Thyroid gland (tissue), 4 donors: Measurements from ENCODE around the gene APOL4. TPM values are rescaled to one million over a fixed set of nuclear protein-coding genes. Genes with fewer than 3 reads are reported as not detected.

Experiments used
- DNase-seq, 2 donors: peaks; one replicate each; pipeline ENCODE4 v3.0.0-alpha.2; 2019
- H3K27ac ChIP-seq, 3 donors: fragments of 200-600 bp; sonication (generic); 1 replicate in 2 of 3; 2 replicates in 1 of 3; pipeline ENCODE4 v1.5.1; 2016 to 2019; ENCODE audit warnings: mild to moderate bottlenecking in 1 of 3, moderate library complexity in 1 of 3
- H3K27me3 ChIP-seq: fragments of 200-600 bp; sonication (generic); one replicate; pipeline ENCODE4 v1.5.1; 2019
- H3K36me3 ChIP-seq, 2 donors: fragments of 200-600 bp; sonication (generic); one replicate each; pipeline ENCODE4 v1.5.1; 2016 to 2019
- H3K4me1 ChIP-seq, 2 donors: fragments of 200-600 bp; sonication (generic); one replicate each; pipeline ENCODE4 v1.5.1; 2017 to 2019
- H3K4me3 ChIP-seq, 3 donors: fragments of 200-600 bp; sonication (generic); replicated peaks in 1 of 3; 1 replicate in 2 of 3; 2 replicates in 1 of 3; pipeline ENCODE4 v1.5.1; 2016; ENCODE audit warnings: mild to moderate bottlenecking in 1 of 3
- H3K9me3 ChIP-seq: fragments of 200-600 bp; sonication (generic); one replicate; pipeline ENCODE4 v1.5.1; 2017
- POLR2A ChIP-seq, 2 donors: fragments of 450-650 bp; IDR thresholded peaks; one replicate each; pipeline ENCODE4 v1.6.1; 2017; ENCODE audit warnings: antibody characterized with exemption in 2 of 2, mild to moderate bottlenecking in 2 of 2, moderate library complexity in 1 of 2
- WGBS, 2 donors: methylation state at CpG; one replicate each; pipeline ENCODE4 v1.1.5; 2017; 5-methylcytosine and 5-hydroxymethylcytosine counted together
- intact Hi-C: fragments of 100-400 bp; cut with DNase I; formaldehyde crosslinking; loops from one replicate; pipeline ENCODE4 v1.15.1; 2023
- total RNA-seq, 4 donors: library from RNA; depleted of rRNA; stranded (reverse); fragments of >200 nt; gene quantifications; one replicate each; pipeline ENCODE4 v1.2.3, GENCODE V29; 2016
- TF ChIP-seq, protein P1 (sequence below), 6 experiments: fragments of 200-600 bp in 3 of 6; fragments of 450-650 bp in 3 of 6; sonication (generic) in 3 of 6; IDR thresholded peaks; one replicate each; pipeline ENCODE4 v1.5.1; 2016 to 2019; ENCODE audit warnings: antibody characterized with exemption in 6 of 6, mild to moderate bottlenecking in 2 of 6, inconsistent platforms in 1 of 6, moderate library complexity in 1 of 6

The APOL4 gene
- total RNA-seq, 4 donors from 2014 or later, result 5.8 to 16.1 (median 7.5) TPM; not detected in 1

DNA sequence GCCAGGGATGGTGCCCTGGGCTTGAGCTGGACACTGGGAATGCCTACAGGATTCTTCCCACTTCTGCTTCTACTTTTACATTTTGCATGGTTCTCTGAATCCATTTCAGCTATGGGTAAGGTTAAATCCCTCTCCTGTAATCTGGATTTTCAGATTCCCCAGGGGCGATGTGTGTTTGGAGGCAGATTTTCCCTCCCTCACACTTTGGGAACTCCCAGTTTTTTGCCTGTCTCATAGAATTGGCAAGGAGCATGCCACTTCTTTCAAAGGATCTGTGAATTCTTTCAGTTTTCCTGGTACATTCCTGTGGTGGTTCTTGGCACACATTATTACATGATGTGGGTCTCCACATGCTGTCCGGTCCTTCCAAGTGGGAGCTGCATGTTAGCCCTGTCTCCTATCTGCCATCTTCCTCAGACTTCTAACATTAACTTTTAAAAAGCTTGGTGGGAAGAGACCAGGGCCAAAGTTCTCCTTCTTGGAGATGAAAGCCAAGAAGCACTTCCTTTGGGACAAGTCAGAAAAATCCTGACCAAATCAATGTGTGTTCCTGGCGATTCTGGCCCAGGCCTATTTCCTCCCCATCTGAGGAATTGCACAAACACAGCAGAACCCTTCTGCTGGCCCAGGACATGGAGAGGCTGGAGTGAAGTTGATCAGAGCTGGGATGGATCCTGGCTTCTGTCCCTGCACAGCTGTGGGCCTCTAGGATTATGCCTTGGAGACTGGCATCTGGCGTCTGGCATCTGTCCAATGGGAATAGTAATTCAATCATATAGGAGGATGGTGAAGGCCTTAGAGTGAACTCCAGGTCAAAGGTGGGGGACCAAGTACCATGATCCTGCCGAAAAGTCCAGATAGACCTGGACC is 43.1 kb upstream of the APOL4 start:
- Histone ChIP-seq H3K27ac (peak overlapping the region in 2 of 3 donors; percentile 4 to 31), H3K36me3 (no peaks in the 10 kb centered on the region), H3K4me3 (no peak overlapping the region), H3K9me3 (no peaks in the 10 kb centered on the region), H3K27me3 (no peaks in the 10 kb centered on the region), H3K4me1 (peaks cover 2% of the 10 kb centered on the region in 2 donors)
- no peak for TF ChIP-seq POLR2A (IDR thresholded peaks at IDR 0.05)
- TF ChIP-seq, protein P1, sequence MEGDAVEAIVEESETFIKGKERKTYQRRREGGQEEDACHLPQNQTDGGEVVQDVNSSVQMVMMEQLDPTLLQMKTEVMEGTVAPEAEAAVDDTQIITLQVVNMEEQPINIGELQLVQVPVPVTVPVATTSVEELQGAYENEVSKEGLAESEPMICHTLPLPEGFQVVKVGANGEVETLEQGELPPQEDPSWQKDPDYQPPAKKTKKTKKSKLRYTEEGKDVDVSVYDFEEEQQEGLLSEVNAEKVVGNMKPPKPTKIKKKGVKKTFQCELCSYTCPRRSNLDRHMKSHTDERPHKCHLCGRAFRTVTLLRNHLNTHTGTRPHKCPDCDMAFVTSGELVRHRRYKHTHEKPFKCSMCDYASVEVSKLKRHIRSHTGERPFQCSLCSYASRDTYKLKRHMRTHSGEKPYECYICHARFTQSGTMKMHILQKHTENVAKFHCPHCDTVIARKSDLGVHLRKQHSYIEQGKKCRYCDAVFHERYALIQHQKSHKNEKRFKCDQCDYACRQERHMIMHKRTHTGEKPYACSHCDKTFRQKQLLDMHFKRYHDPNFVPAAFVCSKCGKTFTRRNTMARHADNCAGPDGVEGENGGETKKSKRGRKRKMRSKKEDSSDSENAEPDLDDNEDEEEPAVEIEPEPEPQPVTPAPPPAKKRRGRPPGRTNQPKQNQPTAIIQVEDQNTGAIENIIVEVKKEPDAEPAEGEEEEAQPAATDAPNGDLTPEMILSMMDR (IDR thresholded peaks at IDR 0.05), result no peak
- intact Hi-C loops, result no loop called here
- no peak for DNase-seq
- WGBS, 2 donors, result 81 to 92% methylated on average over 5 of the region's 5 CpGs

DNA sequence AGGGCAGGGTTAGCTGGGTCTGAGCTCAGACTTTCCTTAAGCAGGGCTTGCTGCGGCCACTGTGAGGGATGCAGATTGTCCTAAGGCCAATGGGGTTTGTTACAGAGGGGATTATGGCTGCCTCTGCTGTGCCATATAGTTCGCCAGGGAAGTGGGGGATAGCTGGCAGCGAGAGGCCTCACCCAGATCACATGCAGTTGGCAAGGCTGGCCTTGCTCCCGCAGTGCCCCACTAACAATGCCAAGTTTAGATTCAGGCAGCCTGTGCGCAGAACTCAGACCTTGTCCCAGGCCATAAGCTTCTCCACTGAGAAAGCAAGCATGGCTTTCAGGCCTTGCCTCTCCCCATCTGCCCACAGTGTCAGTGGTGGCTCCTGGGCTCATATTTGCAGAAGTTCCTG is 42.4 kb upstream of the APOL4 start:
- intact Hi-C loops, result no loop called here
- Histone ChIP-seq H3K4me3 (no peak overlapping the region), H3K27ac (peak overlapping the region in 2 of 3 donors; percentile 4 to 25), H3K27me3 (no peaks in the 10 kb centered on the region), H3K4me1 (peaks cover 4% of the 10 kb centered on the region in 2 donors), H3K9me3 (no peaks in the 10 kb centered on the region), H3K36me3 (no peaks in the 10 kb centered on the region)
- WGBS, 2 donors, result 90 to 91% methylated on average over 3 to 5 of the region's 5 CpGs
- no peak for TF ChIP-seq POLR2A (IDR thresholded peaks at IDR 0.05)
- TF ChIP-seq, protein P1 (IDR thresholded peaks at IDR 0.05), result no peak
- DNase-seq, result no peak

DNA sequence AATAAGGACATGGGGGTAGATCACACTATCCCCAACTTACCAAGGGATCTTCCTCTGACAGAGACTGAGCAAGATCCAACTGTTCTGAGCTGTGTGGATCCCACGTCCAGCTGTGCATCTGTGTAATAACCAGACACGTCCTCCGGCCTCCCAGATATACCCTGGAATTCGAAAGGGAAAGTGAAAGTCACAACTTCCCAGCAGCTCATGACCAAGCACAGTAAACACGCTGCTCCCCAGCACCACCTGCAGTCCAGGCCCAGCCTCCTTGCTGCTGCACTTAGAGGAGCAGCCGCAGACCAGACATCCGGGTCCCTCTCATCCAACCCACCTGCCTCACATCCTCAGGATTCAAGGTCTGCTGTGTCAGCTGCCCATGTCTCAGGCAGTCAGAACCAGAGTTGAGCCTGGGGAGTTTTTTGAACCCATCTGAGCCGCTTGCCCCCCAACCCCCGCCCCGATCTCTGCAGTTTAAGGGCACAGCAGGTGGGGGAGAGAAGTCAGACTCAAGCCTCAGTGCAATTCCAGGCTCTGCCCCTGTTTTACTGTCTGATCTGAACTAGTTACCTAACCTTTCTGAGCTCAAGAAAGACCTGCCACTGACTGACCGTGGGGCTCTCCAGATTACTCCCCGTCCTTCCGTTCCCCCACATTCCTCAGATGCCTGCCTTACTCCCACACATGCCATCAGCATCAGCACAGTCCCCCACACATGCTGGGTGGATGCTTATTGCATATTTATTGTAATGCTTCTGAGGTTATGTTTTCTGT is 38.0 kb upstream of the APOL4 start, which contains the start of gene APOL2:
Gene APOL2 (minus strand): TSS at position 127 of the 771 bp plus-strand sequence. CDS start 6,365 bp downstream, outside the sequence.
- Histone ChIP-seq H3K36me3 (no peaks in the 10 kb centered on the region), H3K9me3 (no peaks in the 10 kb centered on the region), H3K4me3 (peak within 1 kb of the TSS; percentile 16 to 45 (median 40)), H3K4me1 (peaks cover 24 to 30% of the 10 kb centered on the region in 2 donors), H3K27ac (peak within 1 kb of the TSS; percentile 67 to 92 (median 81)), H3K27me3 (no peaks in the 10 kb centered on the region)
- peak; percentile 92 to 95 for DNase-seq
- peak in 1 of 2 donors; percentile 73 for TF ChIP-seq POLR2A (IDR thresholded peaks at IDR 0.05)
- TF ChIP-seq, protein P1 (IDR thresholded peaks at IDR 0.05), result peak in 5 of 6 experiments; percentile 15 to 68 (median 57)
- 19 to 31% methylated on average over 11 to 13 of the region's 13 CpGs for WGBS, 2 donors
- intact Hi-C loops, result loop anchor here (5.0 kb wide), 1 partner anchor 48 kb away; no protein-coding TSS in a partner anchor

DNA sequence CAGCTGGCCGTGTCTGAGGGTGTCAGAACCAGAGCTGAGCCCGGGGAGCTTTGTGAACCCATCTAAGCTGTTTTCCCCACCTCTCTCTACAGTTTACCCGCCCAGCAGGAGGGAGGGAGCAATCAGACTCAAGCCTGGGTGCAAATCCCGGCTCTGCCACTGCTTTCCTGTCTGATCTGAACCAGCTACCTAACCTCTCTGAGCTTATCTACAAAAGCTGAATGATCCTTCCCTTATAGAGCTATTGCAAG is 37.5 kb upstream of the APOL4 start:
- Histone ChIP-seq H3K27ac (peak overlapping the region; percentile 65 to 92 (median 81)), H3K4me1 (peaks cover 24 to 30% of the 10 kb centered on the region in 2 donors), H3K27me3 (no peaks in the 10 kb centered on the region), H3K9me3 (no peaks in the 10 kb centered on the region), H3K36me3 (no peaks in the 10 kb centered on the region), H3K4me3 (peak overlapping the region; percentile 16 to 45 (median 40))
- TF ChIP-seq POLR2A (IDR thresholded peaks at IDR 0.05), result no peak
- TF ChIP-seq, protein P1 (IDR thresholded peaks at IDR 0.05), result no peak
- 0% methylated on average over 4 of the region's 4 CpGs for WGBS, 2 donors
- DNase-seq, result no peak
- intact Hi-C loops, result loop anchor here (5.0 kb wide), 1 partner anchor 48 kb away; no protein-coding TSS in a partner anchor
